ENCODE results near the gene ANGPTL4. TPM values are rescaled to one million over a fixed set of nuclear protein-coding genes. Genes with fewer than 3 reads are reported as not detected.

ANGPTL4 gene
- total and polyA plus RNA-seq, 2 of the 13 experiments (the other 11 are each of a cell fraction or from before 2014, with no cell fraction given), result 0.80 to 21.7 TPM

GRCh38 chr19:8355631-8356402, 8.1 kb upstream of the ANGPTL4 start (continued):
- TF ChIP-seq RXRA (CRISPR knock-in tag; IDR thresholded peaks at IDR 0.05) (peak; percentile 83; the same call in 1 of the 2 replicates), ZNF557 (CRISPR knock-in tag; IDR thresholded peaks at IDR 0.05) (no peak), RCOR2 (CRISPR knock-in tag; IDR thresholded peaks at IDR 0.05) (peak; percentile 79; the same call in 1 of the 2 replicates), ZNF577 (CRISPR knock-in tag; IDR thresholded peaks at IDR 0.05; ENCODE audit: borderline replicate concordance, low read depth) (no peak), SKI (IDR thresholded peaks at IDR 0.05; ENCODE audit: partially characterized antibody) (peak; percentile 74), FOXO4 (CRISPR knock-in tag; conservative IDR thresholded peaks at IDR 0.05) (no peak), ARID2 (CRISPR knock-in tag; IDR thresholded peaks at IDR 0.05; ENCODE audit: borderline replicate concordance) (0 out of 2 replicates have a peak, but pooled peaks have one; percentile 48), THRA (CRISPR knock-in tag; IDR thresholded peaks at IDR 0.05; ENCODE audit: borderline replicate concordance) (peak; percentile 90; the same call in 1 of the 2 replicates), CBX5 (CRISPR knock-in tag; IDR thresholded peaks at IDR 0.05; ENCODE audit: borderline replicate concordance) (peak; percentile 41; the same call in 1 of the 2 replicates), ZNF24 (IDR thresholded peaks at IDR 0.05) (no peak), RERE (CRISPR knock-in tag; IDR thresholded peaks at IDR 0.05; ENCODE audit: low read depth) (no peak), DRAP1 (CRISPR knock-in tag; IDR thresholded peaks at IDR 0.05) (no peak; the same call in 1 of the 2 replicates), NR3C1 (CRISPR knock-in tag; IDR thresholded peaks at IDR 0.05) (no peak), STAT5B (CRISPR knock-in tag; IDR thresholded peaks at IDR 0.05) (no peak), ATF2 (CRISPR knock-in tag; IDR thresholded peaks at IDR 0.05) (0 out of 2 replicates have a peak, but pooled peaks have one; percentile 20), ZNF207 (IDR thresholded peaks at IDR 0.05; ENCODE audit: borderline replicate concordance) (no peak), MIXL1 (CRISPR knock-in tag; IDR thresholded peaks at IDR 0.05) (peak; percentile 53; the same call in 1 of the 2 replicates), SMYD3 (CRISPR knock-in tag; IDR thresholded peaks at IDR 0.05) (0 out of 2 replicates have a peak, but pooled peaks have one; percentile 40), ETV6 (CRISPR knock-in tag; conservative IDR thresholded peaks at IDR 0.05) (no peak), ETV5 (CRISPR knock-in tag; IDR thresholded peaks at IDR 0.05; ENCODE audit: borderline replicate concordance) (peak; percentile 80; the same call in 1 of the 2 replicates)
